ENCODE data around the gene WRNIP1. TPM values are rescaled to one million over a fixed set of nuclear protein-coding genes. Genes with fewer than 3 reads are reported as not detected.

WRNIP1 gene
- total and polyA plus RNA-seq, 8 donors: 29.7 to 196 (median 38.5) TPM

DNA sequence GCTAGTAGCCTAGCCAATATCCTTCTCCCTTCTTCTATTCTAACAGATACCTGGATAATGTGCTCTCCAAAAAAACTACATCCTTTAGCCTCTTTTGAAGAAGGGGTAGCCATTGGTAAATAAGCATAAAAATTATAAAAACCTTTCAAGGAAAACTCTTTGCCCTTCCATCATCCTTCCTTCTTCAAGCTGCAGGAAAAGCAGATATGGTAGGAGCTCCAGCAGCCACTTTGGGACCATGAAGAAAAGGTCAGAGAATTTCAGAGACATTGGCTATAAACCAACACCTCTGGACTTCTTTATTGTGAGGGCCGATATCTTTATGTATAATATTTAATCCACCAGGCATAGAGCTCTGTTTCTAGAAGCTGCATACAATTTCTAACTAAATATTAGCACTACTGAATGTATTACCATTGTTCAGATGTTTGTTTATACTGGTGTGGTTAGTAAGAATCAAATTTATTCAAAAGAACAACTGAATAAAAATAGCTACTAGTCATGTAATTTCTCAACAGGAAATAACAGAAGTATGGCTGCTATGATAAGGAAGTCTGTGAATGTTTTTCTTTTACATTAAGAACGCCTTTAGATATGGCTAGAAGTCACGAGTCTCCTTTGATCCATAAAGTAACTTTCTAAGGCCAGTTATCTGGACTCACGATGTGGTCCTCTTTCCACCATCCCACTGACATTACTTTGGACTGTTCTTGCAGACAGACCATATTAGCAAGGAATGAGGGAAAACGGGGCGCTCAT, 46.7 kb upstream of the WRNIP1 start:
- Histone ChIP-seq H3K27me3 (no peaks in the 10 kb centered on the region), H3K4me3 (no peak overlapping the region), H3K36me3 (no peaks in the 10 kb centered on the region), H3K4me1 (peaks cover 0 to 4% (median 0%) of the 10 kb centered on the region in 4 donors), H3K27ac (peak overlapping the region in 2 of 5 donors; percentile 38 to 44), H3K9me3 (no peaks in the 10 kb centered on the region)
- WGBS, 5 donors: 35 to 54% (median 49%) methylated on average over 6 of the region's 6 CpGs
- no peak for TF ChIP-seq POLR2AphosphoS5 (IDR thresholded peaks at IDR 0.05)
- no peak for TF ChIP-seq POLR2A (IDR thresholded peaks at IDR 0.05)
- no peak for TF ChIP-seq CTCF (IDR thresholded peaks at IDR 0.05)
- TF ChIP-seq EP300 (IDR thresholded peaks at IDR 0.05): no peak
- no peak for DNase-seq
- intact Hi-C loops (cut with DNase I; ENCODE audit: low total_unique reads): no loop called here

- 38 to 66% (median 60%) methylated on average over 2 of the region's 2 CpGs for WGBS, 5 donors
- no peak for DNase-seq
- Histone ChIP-seq H3K27ac (peak overlapping the region in 2 of 5 donors; percentile 38 to 44), H3K4me3 (no peak overlapping the region), H3K4me1 (peaks cover 0 to 1% (median 0%) of the 10 kb centered on the region in 4 donors), H3K27me3 (no peaks in the 10 kb centered on the region), H3K9me3 (no peaks in the 10 kb centered on the region), H3K36me3 (no peaks in the 10 kb centered on the region)
- TF ChIP-seq POLR2AphosphoS5 (IDR thresholded peaks at IDR 0.05) (no peak), POLR2A (IDR thresholded peaks at IDR 0.05) (no peak), CTCF (IDR thresholded peaks at IDR 0.05) (no peak), EP300 (IDR thresholded peaks at IDR 0.05) (no peak)
- intact Hi-C loops (cut with DNase I; ENCODE audit: low total_unique reads): no loop called here
Measured at GRCh38 chr6:2719093-2719455, 46.1 kb upstream of the WRNIP1 start.

DNA sequence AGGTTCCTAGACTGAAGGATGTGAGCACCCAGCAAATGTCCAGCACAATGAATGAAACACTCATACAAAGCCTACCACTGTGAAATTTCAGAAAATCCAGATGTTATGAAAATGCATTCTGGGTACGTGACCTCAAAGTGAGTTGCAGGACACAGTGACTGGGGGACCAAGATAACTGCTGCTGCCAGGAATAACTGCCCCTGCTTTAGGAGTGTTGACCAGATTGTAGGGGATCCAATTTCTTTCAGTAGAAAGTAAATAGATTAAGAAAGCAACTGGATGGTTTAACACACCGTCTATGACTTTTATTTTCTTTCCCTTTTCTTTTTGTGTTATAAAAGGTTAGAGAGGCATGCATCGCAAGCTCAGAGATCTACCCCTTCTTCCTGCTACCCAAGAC, 44.0 kb upstream of the WRNIP1 start:
- WGBS, 5 donors: 85 to 89% (median 87%) methylated on average over 3 of the region's 3 CpGs
- H3K27ac ChIP-seq: no peak overlapping the region
- no peaks in the 10 kb centered on the region for H3K9me3 ChIP-seq
- intact Hi-C loops (cut with DNase I; ENCODE audit: low total_unique reads): no loop called here
- H3K27me3 ChIP-seq: no peaks in the 10 kb centered on the region
- no peaks in the 10 kb centered on the region for H3K36me3 ChIP-seq
- peaks cover 0 to 6% (median 0%) of the 10 kb centered on the region in 4 donors for H3K4me1 ChIP-seq
- TF ChIP-seq POLR2AphosphoS5 (IDR thresholded peaks at IDR 0.05) (no peak), EP300 (IDR thresholded peaks at IDR 0.05) (no peak), CTCF (IDR thresholded peaks at IDR 0.05) (no peak), POLR2A (IDR thresholded peaks at IDR 0.05) (no peak)
- DNase-seq: no peak
- no peak overlapping the region for H3K4me3 ChIP-seq

DNA sequence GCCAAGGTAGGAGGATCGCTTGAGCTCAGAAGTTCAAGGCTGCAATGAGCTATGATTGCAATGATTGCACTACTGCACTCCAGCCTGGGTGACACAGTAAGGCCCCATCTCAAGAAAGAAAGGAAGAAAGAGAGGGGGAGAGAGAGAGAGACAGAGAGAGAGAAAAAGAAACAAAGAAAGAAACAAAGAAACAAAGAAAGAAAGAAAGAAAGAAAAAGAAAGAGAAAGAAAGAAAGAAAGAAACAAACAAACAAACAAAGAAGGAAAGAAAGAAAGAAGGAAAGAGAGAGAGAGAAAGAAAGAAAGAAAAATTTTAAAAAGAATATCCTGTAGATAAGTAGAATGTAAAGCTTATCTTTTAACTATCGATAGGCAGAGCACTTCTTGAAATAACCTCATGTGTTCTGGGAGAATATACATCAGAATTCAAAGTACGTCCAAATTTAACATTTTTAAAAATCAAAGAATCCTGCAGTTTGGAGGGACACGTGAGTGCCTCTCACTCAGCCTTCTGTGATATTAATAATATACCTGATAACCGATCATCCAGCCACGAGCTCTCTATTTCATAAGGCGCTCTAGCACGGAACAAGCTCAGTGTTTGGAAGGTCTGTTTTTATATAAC, 39.7 kb upstream of the WRNIP1 start:
- H3K4me1 ChIP-seq: peaks cover 0 to 9% (median 2%) of the 10 kb centered on the region in 4 donors
- H3K36me3 ChIP-seq: no peaks in the 10 kb centered on the region
- peak overlapping the region in 2 of 5 donors; percentile 11 to 38 for H3K27ac ChIP-seq
- intact Hi-C loops (cut with DNase I; ENCODE audit: low total_unique reads): no loop called here
- no peak overlapping the region for H3K4me3 ChIP-seq
- DNase-seq: no peak
- 36 to 62% (median 52%) methylated on average over 8 of the region's 8 CpGs for WGBS, 5 donors
- no peaks in the 10 kb centered on the region for H3K9me3 ChIP-seq
- no peaks in the 10 kb centered on the region for H3K27me3 ChIP-seq
- no peak for TF ChIP-seq EP300 (IDR thresholded peaks at IDR 0.05)
- TF ChIP-seq POLR2A (IDR thresholded peaks at IDR 0.05): no peak
- no peak for TF ChIP-seq POLR2AphosphoS5 (IDR thresholded peaks at IDR 0.05)
- TF ChIP-seq CTCF (IDR thresholded peaks at IDR 0.05): no peak
